Duodenal mucosa (tissue), 2 donors: ENCODE measurements around the gene SMAD6.

Source experiments
- H3K27ac ChIP-seq: one replicate; pipeline ENCODE4 v1.7.0; 2013; ENCODE audit warnings: low read depth, low read length
- H3K27me3 ChIP-seq, 2 donors: one replicate each; pipeline ENCODE4 v1.7.0; 2013; ENCODE audit warnings: low read length in 2 of 2, control low read depth in 1 of 2; ENCODE audit not compliant: insufficient read depth in 2 of 2, control insufficient read depth in 1 of 2
- H3K36me3 ChIP-seq, 2 donors: one replicate each; pipeline ENCODE4 v1.7.0; 2013; ENCODE audit warnings: low read length in 2 of 2, control low read depth in 1 of 2; ENCODE audit not compliant: insufficient read depth in 2 of 2, control insufficient read depth in 1 of 2
- H3K4me1 ChIP-seq, 2 donors: one replicate each; pipeline ENCODE4 v1.7.0; 2013; ENCODE audit warnings: low read length in 2 of 2, control low read depth in 1 of 2; ENCODE audit not compliant: insufficient read depth in 2 of 2, control insufficient read depth in 1 of 2
- H3K4me3 ChIP-seq, 2 donors: one replicate each; pipeline ENCODE4 v1.7.0; 2013; ENCODE audit warnings: low read length in 2 of 2, low read depth in 1 of 2
- H3K9ac ChIP-seq, 2 donors: one replicate each; pipeline ENCODE4 v1.7.0; 2013; ENCODE audit warnings: low read length in 2 of 2, low read depth in 1 of 2
- H3K9me3 ChIP-seq, 2 donors: one replicate each; pipeline ENCODE4 v1.7.0; 2013; ENCODE audit warnings: low read length in 2 of 2, control low read depth in 1 of 2; ENCODE audit not compliant: control insufficient read depth in 1 of 2

The SMAD6 gene

DNA sequence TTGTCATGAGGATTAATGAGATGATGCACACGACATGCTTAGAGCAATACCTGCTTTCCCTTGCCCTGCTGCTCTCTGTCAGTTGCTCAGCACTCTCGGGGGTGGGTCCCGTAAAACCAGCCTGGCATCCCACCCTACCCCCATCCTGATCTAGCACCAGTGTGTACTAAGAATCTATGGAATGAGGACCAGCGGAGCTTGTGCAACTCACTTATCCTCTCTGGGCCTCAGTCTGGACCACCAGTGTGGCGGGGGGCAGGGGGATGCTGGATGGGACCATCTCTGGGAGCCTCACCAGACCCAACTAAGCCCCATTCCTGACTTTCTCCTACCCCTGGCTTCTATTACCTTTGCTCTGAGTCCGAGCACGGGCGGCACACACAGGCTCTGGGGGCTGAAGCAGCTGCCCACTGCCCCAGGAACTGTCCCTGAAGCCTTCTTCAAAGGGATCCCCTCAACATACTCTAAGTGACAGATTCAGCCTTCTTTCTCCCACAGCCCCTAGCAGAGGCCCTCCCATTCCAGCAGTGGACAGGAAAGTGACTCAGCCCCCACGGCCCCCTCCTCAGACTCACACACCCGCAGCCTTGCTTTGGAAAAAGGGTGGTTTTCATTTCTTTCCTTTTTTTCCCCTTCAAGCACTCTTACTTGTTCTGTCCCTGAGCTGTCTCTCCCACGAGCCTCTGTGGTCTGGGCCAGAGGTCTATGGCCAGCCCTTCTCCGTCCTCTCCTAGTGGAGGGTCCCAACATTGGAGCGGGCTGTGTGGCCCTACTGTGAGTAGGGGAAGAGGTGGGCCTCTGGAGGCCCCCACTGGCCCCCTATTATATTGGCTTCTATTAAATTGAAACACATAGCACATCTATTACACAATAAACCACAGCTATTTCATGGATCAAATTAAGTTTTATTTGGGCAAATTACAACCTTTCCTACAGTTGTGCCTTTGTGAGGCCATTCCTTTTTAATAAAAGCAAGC, 100.3 kb downstream of the SMAD6 start:
- peaks cover 16 to 19% of the 10 kb centered on the region in 2 donors for H3K4me1 ChIP-seq
- no peak overlapping the region for H3K9ac ChIP-seq
- H3K9me3 ChIP-seq, result no peaks in the 10 kb centered on the region
- no peaks in the 10 kb centered on the region for H3K36me3 ChIP-seq
- H3K27ac ChIP-seq, result peak overlapping the region; percentile 15
- no peak overlapping the region for H3K4me3 ChIP-seq
- no peaks in the 10 kb centered on the region for H3K27me3 ChIP-seq

DNA sequence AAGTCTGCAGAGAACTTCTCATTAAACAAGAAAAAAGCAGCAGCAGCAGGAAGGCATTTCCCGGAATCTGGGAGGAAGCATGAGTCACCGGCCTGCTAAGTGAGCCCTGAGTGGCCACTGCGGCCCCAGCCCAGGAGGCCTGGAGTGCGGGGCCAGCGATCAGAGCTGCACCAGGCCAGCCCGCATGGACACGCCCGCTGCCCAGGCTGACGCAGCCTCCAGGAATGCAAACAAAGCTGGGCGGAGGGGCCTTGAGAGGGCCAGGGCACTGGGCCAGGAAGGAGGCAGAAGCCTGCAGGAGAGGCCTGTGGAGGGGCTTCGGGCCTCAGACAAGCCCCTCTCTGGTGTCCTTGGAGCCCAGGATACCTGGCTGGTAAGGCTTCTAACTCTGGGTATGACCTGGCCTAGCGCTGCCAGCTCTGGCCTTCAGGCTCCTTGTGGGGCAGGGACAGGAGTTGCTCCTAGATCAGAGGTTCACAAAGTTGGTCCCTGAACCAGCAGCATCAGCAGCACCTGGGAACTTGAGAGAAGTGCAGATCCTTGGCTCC, 101.2 kb downstream of the SMAD6 start:
- Histone ChIP-seq H3K27ac (peak overlapping the region; percentile 21), H3K9me3 (no peaks in the 10 kb centered on the region), H3K27me3 (no peaks in the 10 kb centered on the region), H3K36me3 (no peaks in the 10 kb centered on the region), H3K4me1 (peaks cover 16 to 19% of the 10 kb centered on the region in 2 donors), H3K4me3 (no peak overlapping the region), H3K9ac (no peak overlapping the region)

DNA sequence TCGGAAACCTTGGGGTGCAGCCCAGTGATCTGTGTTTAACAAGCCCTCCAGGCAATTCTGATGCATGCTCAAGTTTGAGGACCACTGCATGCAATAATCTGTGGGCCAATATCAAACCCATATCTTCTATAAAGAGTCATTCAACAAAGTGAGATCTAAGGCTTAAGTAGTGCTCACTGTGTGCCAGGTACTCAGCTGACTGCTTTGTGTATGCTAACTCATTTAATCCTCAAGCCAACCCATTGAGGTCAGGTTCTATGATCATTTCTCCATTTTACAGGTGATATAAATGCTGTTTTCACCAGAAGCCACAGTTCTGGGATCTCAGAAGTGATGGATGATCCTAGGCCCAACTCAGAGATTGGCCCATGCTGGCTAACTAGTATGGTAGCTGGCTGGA, 101.7 kb downstream of the SMAD6 start:
- H3K4me1 ChIP-seq, result peaks cover 16 to 19% of the 10 kb centered on the region in 2 donors
- no peaks in the 10 kb centered on the region for H3K9me3 ChIP-seq
- no peak overlapping the region for H3K4me3 ChIP-seq
- H3K27ac ChIP-seq, result no peak overlapping the region
- H3K9ac ChIP-seq, result no peak overlapping the region
- H3K27me3 ChIP-seq, result no peaks in the 10 kb centered on the region
- no peaks in the 10 kb centered on the region for H3K36me3 ChIP-seq

DNA sequence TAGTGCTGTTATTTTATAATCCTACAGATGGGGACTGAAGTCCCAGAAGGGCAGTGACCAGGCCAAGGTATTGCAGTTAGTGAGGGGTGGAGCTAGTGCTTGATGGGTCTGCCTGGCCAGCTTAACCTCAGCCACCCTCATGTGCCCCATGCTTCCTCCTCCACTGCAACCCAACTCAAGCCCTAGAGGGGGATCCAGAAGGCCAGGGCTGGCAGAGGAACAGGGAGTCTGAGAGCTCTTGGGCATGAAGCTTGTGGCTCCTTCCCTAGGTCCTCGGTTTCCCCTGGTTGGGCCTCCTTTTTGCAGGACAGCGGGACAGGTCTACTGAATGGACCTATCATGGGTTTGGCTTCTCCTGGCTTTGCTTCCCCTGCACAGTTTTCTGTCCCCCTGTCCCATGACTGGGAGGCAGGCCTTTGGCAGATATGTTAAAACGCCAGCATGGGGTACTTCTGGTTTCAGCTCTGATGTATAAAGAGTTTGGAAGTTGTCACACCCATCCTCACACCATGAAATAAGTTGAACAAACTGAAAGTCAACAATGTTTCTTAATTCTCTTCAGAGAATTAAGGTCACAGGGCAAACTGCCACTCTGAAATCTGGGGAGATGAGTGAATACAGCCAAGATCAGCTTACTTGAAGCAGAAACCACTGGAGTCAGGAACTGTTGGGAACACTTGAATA, 103.3 kb downstream of the SMAD6 start:
- Histone ChIP-seq H3K27ac (no peak overlapping the region), H3K36me3 (no peaks in the 10 kb centered on the region), H3K27me3 (no peaks in the 10 kb centered on the region), H3K9ac (no peak overlapping the region), H3K4me3 (no peak overlapping the region), H3K4me1 (peaks cover 16 to 19% of the 10 kb centered on the region in 2 donors), H3K9me3 (no peaks in the 10 kb centered on the region)

DNA sequence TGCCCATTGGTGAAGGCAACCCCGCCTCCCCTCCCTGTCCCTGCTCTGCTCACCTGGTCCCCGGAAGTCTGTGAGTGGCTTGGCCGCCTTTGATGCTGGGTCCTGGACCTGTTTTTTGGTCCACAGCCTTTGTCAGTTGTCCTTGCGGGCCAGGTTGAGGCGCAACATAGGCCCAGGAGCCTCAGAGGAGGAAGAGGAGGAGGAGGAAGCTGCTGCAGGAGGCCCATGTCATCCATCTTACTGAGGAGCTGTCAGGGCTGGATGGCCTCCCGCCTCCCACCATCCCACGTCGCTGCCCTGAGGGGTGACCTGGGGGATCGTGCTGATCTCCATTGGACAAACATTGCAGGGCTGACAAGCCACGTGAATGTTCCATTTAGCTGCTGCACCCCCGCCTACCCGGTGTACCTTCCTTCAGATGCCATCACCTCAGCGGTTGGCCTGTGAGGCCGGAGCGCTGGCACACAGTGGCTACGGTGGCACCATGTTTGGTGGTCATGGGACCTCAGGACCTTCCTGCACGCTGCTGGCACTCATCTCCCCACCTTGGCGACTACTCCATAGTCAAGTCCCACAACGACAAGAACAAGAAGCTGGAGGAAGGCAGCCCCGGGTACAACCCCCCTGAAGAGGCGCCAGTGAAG, 106.3 kb downstream of the SMAD6 start:
- no peak overlapping the region for H3K4me3 ChIP-seq
- no peaks in the 10 kb centered on the region for H3K9me3 ChIP-seq
- H3K9ac ChIP-seq, result no peak overlapping the region
- H3K4me1 ChIP-seq, result peaks cover 5 to 7% of the 10 kb centered on the region in 2 donors
- no peaks in the 10 kb centered on the region for H3K36me3 ChIP-seq
- no peaks in the 10 kb centered on the region for H3K27me3 ChIP-seq
- no peak overlapping the region for H3K27ac ChIP-seq

DNA sequence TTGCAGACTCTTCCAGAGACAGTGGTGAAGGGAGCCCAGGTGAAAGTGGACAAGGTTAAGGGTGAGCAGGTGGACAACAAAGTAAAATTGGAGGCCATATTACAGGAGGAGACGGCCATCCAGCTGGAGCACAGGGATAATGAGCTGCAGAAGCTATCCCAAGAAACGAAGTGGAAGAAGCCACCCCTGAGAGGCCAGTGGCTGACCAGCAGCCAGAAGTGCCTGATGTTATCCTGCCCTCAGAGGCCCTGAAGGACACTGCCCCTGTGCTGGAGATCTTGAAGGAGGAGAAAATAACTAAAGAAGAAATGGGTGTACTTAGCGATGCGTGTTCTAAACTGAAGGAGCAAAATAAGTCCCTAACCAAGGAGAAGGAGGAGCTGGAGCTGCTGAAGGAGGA, 107.6 kb downstream of the SMAD6 start:
- Histone ChIP-seq H3K27me3 (no peaks in the 10 kb centered on the region), H3K9ac (no peak overlapping the region), H3K4me1 (no peaks in the 10 kb centered on the region)

DNA sequence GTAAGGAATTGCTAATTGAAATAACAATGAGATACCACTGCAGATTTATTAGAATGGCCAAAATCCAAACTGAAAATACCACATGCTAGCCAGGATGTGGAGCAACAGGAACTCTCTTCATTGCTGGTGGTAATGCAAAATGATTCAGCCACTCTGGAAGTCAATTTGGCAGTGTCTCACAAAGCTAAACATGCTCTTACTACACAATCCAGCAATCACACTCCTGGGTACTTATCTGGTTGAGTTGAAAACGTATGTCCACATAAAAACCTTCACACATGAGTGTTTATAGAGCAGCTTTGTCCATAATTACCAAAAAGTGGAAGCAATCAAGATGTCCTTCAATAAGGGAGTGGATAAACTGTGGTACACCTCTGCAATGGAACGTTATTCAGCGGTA, 113.3 kb downstream of the SMAD6 start:
- no peaks in the 10 kb centered on the region for H3K27me3 ChIP-seq
- no peaks in the 10 kb centered on the region for H3K36me3 ChIP-seq
- H3K4me1 ChIP-seq, result peaks cover 0 to 2% of the 10 kb centered on the region in 2 donors
- H3K9ac ChIP-seq, result no peak overlapping the region
- H3K4me3 ChIP-seq, result no peak overlapping the region
- no peaks in the 10 kb centered on the region for H3K9me3 ChIP-seq
- H3K27ac ChIP-seq, result no peak overlapping the region

More for the DNA sequence above, 107.6 kb downstream of the SMAD6 start:
- Histone ChIP-seq H3K4me3 (no peak overlapping the region), H3K9me3 (no peaks in the 10 kb centered on the region), H3K27ac (no peak overlapping the region), H3K36me3 (no peaks in the 10 kb centered on the region)

DNA sequence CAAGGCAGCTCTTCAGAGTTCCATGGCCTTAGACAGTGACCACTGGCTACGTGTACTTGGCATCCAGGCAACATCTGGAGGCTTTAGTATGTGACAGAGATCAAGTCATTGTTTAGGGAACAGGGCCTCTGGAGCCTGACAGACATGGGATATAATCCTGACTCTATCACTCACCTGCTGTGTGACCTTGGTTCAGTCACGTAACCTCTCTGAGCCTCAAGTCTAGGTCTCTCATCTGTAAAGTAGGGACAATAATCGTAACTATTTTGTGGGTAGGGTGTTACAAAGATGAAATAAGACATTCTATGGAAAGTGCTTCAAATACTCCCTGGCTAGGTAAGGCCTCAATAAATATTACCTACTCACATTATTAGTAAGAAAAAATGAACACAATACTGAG, 114.2 kb downstream of the SMAD6 start:
- no peaks in the 10 kb centered on the region for H3K27me3 ChIP-seq
- H3K36me3 ChIP-seq, result no peaks in the 10 kb centered on the region
- no peak overlapping the region for H3K9ac ChIP-seq
- H3K4me3 ChIP-seq, result no peak overlapping the region
- H3K4me1 ChIP-seq, result peaks cover 0 to 6% of the 10 kb centered on the region in 2 donors
- no peak overlapping the region for H3K27ac ChIP-seq
- H3K9me3 ChIP-seq, result no peaks in the 10 kb centered on the region

DNA sequence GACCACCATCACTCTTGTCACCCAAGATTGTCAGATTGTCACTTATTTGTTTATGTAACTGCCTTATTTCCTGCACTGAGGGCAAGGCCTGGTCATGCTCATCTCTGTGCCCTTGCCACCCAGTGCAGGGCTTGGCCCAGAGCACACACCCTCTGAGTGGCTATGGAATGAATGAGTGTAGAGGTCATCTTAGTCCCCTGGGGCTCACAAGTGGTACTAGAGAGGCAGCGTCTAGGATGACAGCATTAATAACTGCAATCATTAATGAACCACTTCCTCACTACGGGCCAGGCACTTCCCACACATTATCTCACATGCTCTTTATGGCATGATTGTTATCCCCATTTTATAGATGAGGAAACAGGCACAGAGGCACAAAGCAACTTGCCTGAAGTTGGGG, 117.0 kb downstream of the SMAD6 start:
- Histone ChIP-seq H3K27ac (no peak overlapping the region), H3K4me1 (peaks cover 0 to 6% of the 10 kb centered on the region in 2 donors), H3K27me3 (no peaks in the 10 kb centered on the region), H3K4me3 (no peak overlapping the region), H3K9ac (no peak overlapping the region), H3K9me3 (no peaks in the 10 kb centered on the region), H3K36me3 (no peaks in the 10 kb centered on the region)
